NCI-H1436 (cell line): ENCODE data around the gene TRPM1.

Source experiments
- DNase-seq: peaks from one replicate; lab custom pipeline; 2025; lab: John Stamatoyannopoulos, UW

Gene TRPM1

GRCh38 chr15:31082771-31083369 lies 18.7 kb downstream of the TRPM1 start:
- no peak for DNase-seq

- no peak for DNase-seq
Measured at GRCh38 chr15:31081588-31082250, 19.8 kb downstream of the TRPM1 start.

GRCh38 chr15:31081056-31081455 lies 20.5 kb downstream of the TRPM1 start:
- DNase-seq: no peak

- no peak for DNase-seq
Measured at GRCh38 chr15:31080591-31081014, 20.9 kb downstream of the TRPM1 start.

GRCh38 chr15:31079519-31079918 lies 22.0 kb downstream of the TRPM1 start:
- no peak for DNase-seq

- no peak for DNase-seq
Measured at GRCh38 chr15:31078471-31078870, 23.1 kb downstream of the TRPM1 start.

- DNase-seq: no peak
Measured at GRCh38 chr15:31077941-31078340, 23.6 kb downstream of the TRPM1 start.

- no peak for DNase-seq
Measured at GRCh38 chr15:31077181-31077580, 24.3 kb downstream of the TRPM1 start.

GRCh38 chr15:31074321-31074720 lies 27.2 kb downstream of the TRPM1 start:
- DNase-seq: no peak

GRCh38 chr15:31070867-31071266 lies 30.7 kb downstream of the TRPM1 start:
- no peak for DNase-seq

GRCh38 chr15:31069360-31070000 lies 32.0 kb downstream of the TRPM1 start:
- DNase-seq: no peak

GRCh38 chr15:31067890-31068603 lies 33.5 kb downstream of the TRPM1 start:
- DNase-seq: no peak

- no peak for DNase-seq
Measured at GRCh38 chr15:31065824-31066223, 35.7 kb downstream of the TRPM1 start.

- no peak for DNase-seq
Measured at GRCh38 chr15:31062911-31063310, 38.6 kb downstream of the TRPM1 start.

- DNase-seq: peak; percentile 79
Measured at GRCh38 chr15:31062310-31062847, 39.1 kb downstream of the TRPM1 start.

- DNase-seq: no peak
Measured at GRCh38 chr15:31060429-31061140, 40.9 kb downstream of the TRPM1 start.

- DNase-seq: no peak
Measured at GRCh38 chr15:31058236-31058962, 43.1 kb downstream of the TRPM1 start.

GRCh38 chr15:31051496-31052080 lies 49.9 kb downstream of the TRPM1 start:
- no peak for DNase-seq

- DNase-seq: no peak
Measured at GRCh38 chr15:31050953-31051352, 50.6 kb downstream of the TRPM1 start.

GRCh38 chr15:31049682-31050615 lies 51.6 kb downstream of the TRPM1 start:
- DNase-seq: no peak
